Suppressor macrophage treated with lipopolysaccharide for 4 hours (primary cell): Measurements from ENCODE around the gene CSF1R.

Source experiments
- DNase-seq: peaks from one replicate; pipeline ENCODE4 v3.0.0-alpha.2; 2020

The CSF1R gene

DNA sequence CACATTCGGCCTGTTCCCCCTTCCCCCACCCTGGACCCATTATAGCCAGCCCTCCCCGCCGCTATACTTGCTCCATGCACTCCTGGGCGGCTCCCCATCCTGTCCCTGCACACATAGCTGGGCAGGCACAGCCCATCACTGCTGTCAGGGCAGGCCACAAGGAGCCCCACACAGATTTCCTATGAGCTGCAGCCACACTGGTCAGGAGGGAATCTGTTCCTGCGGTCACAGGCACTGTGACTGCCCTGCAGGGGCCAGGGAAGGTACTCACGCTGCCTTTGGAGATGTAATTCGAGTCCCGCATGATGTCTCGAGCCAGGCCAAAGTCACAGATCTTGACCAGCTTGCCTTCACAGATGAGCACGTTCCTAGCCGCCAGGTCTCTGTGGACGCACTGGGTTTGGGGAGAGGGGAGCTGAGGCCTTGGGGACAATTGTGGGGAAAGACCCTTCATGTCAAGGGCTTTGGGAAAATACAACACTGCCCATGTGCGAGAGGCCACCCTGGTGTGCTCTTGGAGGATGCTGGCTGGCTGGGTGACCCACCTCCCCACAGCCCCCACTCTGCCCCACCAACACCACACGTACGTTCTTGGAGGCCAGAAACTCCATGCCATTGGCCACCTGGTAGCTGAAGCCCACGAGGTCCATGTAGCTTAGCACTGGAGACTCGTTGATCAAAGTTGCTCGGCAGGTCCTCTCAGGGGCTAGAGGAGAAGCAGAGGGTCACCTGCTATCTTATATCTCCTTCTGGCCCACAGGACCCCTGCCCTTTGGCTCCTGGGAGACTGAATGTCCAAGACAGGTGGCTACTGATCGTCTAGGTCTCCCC is 34.5 kb upstream of the CSF1R start:
- DNase-seq = no peak

DNA sequence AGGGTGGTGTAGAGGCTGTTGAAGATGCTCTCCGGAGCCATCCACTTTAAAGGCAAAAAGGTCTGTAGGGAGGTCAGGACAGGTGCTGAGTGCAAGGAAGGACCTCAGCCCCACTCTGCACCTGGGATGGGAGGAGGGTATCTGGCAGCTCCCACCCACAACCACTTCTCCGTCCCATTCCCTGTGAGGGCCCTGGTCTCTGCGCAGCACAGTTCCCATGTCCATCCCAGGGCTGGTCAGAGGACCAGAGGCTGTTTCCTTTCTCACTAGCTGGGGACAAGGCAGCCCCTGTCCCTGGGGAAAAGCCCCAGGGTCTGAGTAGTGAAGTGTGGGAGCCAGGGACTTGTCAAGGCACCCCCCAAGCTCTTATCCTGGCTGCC is 33.7 kb upstream of the CSF1R start:
- DNase-seq = no peak

DNA sequence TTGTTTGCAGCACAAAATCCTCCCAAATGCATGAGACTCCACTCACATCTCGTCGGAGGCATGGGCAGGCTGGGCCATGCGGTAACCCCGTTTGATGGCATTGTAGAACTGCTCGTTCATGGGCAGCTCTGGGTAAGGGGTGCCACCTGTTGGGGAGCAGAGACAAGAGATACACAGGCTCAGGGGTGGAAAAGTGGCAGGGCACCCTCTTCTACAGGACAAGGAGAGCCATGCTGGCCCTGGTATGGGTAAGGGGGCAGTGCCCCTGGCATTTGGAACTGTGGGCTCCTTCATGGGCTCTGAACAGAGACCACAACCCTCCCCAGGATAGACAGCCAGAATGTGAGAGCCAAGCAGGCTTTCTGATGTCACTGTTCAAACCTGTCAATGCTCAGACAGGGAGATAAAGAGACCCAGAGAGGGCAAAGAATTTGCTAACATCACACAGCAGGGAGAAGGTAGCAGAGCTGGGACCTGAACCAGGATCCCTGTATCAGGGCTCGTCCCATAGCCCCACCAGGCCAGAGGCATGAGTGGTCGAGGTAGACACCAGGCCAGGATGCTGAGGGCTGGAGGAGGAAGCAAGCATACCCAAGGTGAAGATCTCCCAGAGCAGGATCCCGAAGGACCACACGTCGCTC is 33.2 kb upstream of the CSF1R start:
- DNase-seq = peak; percentile 35

DNA sequence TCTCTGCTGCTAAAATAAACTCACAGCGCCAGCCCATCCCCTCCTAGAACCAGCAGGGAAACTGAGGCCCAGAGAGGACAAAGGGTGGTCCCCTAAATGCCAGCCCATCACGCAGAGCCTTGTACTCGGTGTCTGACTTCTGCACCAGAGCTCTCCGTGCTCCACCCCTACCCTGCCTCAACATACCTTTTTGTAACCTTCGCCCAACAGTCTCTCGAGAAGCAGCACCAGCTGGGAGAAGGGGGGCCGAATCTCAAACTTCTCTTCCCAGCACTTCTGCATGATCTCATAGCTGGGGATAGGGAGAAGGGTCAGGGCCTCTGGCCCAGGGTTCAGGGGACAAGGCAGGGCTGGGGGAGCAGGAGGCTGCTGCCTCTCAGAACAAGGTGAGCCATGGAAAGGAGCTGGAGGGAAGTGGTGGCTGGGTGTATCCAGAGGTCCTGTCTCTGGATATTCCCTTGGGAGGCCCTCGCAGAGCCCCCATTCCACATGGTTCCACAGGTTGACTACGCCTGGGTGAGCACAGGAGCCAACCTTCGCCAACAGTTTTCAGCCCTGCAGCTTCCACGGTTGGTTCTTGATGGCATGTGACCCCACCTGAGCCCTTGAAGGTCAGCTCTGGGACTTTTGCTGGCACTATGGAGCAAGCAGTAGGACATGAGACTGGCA is 32.3 kb upstream of the CSF1R start:
- no peak for DNase-seq

DNA sequence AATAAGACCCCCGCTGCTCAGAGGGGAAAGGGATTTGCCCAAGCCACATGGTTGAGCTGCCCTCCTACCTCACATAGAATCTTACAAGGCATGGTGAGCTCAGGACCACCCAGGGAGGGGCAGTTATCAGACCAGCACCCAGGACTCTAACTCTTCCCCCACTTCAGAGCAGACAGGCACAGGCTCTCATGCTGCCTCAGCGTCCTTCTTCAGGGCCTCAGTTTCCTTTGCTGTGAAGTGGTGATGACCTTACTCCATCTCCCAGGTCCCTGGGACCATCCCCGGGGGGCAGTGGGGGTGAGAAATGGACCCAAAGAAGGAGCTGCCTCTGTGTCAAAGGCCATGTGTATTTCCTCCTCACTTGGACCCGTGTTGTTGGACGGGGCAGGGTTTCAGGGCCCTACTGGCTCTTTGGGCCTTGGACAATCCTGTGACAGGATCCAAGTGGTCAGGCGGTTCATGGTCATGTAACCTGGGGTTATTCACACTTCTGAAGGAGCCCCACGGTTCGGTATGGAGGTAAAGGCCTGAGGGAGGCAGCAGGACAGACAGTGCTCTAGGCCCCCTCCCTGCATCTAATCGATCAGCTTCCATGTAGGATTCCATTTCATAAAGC is 31.7 kb upstream of the CSF1R start:
- no peak for DNase-seq

DNA sequence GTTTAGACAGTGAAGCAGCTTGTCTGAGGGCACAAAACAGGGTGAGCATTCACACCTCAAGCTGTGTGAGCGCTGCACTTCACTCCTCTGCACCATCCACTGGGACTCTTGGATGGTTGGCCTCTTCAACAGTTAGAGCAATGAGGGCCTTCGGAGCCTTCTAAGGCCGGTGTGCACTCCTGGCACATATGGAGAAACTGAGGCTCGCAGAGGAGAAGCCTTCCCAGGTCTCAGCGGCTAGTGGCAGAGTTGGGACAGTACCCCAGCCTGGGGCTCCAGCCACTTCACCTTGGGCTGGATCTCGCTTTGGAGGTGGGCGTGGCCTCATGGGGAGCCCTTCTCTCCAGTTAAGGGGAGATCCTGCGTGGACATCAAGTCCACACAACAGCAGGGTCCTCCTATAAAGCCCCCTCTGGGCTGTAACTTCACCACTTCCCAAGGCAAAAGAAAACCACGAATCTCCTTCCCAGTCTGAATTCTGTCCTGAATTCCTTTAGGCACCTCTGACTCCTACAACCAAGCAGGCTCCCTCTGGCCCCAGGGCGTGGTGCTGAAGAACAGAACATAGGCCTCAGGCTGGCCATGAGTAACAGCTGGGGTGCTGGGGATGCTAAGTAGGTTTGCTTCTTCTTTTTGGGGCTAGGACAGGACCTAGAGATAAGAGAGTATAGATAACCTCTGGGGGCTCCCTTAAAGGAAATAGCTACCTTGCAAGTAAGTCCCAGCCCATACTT is 30.5 kb upstream of the CSF1R start:
- DNase-seq = no peak

DNA sequence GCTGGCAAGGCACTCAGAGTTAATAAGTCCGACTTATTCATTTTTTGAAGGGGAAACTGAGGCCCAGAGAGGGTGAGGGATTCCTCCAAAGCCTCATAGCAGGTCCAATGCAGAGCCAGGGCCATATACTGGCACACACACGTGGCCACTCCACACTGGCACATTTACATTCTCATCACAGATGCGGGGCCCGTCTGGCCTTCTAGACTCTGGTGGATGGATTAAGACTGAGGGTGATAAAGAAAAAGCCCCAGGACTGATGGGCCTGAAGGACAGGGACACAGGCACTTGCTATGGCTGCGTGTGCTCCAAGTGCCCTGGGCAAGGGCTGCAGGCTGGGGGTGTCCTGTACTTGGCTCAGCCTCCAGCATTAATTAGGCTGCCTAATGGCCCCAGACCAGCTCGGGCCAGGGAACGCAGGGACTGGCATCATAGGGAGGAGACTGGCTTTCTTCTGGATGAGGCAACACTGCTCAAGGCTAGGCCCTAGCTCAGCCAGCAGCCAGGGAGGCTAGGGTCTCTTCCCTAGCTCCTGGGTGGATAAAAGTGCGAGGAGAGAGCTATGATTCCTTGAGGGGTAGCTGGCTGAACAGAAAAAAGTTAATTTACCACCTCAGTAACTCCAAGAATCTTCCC is 28.5 kb upstream of the CSF1R start:
- DNase-seq = no peak

DNA sequence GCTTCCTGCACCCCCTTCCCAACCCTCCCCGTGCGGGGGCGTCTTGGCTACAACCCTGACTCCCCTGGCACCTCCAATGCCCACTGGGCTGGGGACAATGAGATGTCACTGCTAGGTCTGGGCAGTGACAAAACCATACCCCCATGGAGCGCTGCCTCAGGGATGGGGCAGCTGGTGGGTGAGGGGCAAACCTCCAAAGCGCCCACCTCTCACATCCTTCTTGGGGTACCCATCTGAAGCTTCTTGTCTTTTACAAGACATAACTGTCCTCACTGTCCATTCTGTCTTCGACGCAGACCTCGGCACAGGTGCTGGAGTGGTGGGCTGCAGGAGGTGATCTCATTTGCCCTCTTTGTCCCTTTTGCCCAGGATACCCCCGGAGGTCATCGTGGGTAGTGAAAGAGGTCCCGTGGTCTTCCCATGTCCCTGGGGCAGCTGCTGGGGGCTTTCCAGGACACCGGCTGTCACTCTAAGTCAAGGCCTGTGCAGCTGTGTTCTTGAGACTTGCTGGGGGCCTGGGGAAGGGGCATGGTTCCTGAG is 27.8 kb upstream of the CSF1R start:
- DNase-seq = no peak

DNA sequence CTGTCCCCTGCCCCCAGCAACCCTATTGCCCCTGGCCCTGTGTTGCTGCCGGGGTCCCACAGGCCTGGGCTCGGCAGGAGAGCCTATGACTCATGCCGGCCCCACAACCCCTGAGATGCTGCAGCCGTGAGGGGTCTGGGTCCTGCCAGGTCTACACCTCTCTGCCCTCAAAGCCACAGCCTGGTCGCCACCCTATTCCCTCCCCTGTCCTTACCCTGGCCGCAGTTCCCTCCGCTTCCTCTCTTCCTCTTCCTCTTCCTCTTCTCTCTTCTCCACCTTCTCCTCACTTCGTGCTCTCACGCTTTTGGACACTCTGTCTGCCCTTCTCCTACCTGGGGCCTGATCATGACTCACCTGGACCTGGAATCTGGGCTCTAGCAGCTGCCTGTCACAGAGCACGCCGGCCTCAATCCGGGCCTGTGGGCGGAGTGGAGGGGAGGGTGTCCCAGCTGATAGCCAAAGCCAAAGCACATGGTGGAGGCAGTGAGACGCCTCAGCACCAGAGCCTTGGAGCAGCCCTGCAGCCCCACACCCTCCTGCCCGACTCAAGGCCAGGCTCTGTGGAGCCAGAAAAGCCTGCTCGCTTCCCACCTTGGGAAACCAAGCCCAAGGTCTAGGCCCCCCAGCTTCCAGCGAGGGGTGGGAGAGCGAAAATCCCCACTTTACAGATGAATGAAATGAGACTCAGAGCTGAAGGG is 26.8 kb upstream of the CSF1R start:
- DNase-seq = no peak

DNA sequence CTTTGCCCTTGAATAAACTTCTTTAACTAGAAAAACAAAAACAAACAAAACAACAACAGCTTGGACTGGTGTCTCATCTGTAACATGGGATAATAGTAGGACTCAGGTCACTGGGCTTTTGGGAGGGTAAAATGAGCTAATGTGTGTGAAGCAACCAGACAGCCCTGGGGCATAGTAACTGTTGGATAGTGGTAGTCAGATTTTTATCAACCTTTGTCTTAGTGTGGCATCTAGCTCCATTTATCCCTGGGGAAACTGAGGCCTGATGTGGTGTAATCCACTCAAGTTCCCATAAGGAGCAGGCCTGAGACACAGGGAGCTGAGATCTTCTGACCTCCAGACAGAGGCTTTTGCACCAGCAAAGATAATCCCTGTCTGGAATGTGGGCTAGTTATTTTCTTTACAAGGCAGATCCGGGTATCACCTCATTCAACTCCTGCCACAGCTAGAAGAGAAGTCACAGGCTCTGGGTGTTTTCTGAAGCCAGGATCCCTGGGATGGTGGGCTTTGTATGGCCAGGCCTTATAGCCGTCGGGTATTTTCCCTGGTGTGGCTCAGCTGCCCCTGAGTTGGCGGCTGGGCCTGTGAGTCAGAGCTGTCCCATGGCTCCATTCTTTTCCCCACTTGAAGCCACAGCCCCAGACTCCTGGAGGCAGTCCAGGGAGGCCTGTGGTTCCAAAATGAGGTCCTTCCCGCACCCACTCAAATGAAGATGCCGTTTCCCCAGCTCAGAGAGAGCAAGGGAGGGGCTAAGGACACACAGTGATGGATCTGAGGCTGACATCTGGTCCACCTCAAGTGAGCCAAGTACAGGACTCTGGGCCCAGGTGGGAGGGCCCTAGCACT is 26.1 kb upstream of the CSF1R start:
- peak; percentile 91 for DNase-seq

DNA sequence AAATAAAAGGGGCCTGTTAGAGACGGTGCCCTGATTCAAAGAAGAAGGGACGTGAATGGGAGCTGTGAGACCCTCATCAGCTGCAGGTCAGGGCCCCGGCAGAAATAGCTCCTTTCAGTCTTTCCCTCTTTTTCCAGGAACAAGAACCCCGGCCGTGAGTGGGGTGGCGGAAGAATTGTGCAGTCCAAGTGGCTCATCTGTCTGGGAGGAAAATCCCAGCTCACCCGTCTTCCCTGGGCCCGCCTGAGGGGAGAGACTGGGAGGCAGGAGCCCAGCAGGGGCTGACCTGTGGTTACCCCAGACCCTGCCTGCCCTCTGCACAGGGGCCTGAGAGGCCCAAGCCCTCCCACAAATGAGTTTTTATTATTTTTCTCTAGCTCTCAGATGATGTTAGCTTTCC is 24.8 kb upstream of the CSF1R start:
- DNase-seq = no peak

DNA sequence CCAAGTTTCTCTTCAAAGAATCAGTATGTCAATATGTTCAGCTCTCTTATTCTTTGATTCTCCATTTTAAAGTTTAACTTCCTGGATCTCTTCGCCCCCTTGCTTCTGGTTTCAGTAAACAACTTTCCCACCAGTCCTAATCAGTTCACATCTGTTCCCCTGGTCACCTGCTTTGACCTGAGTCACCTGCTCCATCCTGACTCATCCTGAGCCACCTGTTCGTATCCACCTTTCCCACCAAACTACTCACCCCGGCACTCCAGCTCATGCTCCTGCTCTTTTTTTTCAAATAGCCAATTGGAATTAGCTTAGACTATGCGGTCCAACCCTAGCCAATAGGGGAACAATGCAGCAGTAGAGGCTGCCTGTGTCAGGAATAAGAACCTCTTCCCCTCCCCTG is 23.6 kb upstream of the CSF1R start:
- no peak for DNase-seq

DNA sequence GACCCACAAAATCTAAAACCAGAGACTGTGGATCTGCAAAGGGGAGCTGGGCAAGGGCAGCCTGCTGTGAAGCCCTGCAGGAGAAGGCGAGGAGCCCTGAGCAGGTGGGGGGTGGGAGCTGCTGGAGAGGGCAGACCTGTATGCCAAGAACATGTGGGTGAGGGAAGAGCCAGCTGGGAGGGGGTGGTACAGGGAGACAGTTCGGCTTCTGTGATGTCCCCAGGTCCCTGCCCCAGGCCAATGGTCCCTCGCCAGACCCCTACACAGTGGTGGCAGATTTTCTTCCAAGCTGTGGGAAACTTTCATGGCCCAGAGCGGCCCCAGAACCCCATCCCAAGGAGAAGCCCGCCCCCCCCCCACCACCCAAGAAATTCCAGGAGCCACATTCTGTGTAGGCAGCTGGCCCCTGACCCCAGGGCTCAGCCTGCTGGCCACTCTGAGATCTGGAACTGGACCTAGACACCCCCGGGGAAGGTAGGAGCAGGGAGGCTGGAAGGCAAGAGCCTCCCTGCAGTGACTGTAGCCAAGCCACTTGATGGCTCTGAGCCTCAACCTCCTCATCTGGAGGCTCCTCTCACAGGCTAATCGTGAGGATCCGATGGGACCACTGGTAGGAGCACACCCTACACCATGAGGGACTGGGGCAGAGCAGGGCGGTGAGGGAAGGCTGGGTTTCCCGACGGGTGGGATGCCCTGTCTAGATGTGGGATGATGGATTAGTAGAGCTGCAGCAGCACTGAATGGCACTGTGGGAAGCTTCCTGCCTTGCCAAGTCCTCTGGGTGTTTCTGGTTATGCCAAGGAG is 22.6 kb upstream of the CSF1R start:
- DNase-seq = no peak

DNA sequence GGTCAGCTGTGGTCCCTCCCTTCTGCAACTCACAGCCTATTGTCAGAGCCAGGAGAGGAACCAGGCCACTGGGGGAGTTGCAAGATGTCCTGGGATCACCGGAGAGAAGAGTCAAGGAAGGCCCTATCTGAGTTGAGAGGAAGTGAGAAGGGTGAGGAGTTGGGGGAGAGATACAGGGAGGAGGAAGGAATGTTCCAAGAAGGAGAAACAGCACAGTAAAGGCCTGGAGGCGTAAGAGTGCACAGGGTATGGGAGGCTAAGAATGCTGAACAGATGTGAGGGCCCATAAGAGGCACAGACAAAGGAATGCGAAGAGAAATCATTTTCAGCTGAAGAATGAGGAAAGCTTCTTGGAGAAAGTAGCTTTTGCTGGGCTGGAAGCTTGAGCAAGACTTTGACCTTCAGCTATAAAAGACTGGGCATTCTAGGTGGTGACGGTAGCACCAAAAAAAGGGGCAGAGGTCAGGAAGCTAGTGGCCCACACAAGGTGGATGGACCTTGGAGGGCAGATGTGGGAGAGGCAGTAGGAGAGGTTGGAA is 21.6 kb upstream of the CSF1R start:
- DNase-seq = no peak

DNA sequence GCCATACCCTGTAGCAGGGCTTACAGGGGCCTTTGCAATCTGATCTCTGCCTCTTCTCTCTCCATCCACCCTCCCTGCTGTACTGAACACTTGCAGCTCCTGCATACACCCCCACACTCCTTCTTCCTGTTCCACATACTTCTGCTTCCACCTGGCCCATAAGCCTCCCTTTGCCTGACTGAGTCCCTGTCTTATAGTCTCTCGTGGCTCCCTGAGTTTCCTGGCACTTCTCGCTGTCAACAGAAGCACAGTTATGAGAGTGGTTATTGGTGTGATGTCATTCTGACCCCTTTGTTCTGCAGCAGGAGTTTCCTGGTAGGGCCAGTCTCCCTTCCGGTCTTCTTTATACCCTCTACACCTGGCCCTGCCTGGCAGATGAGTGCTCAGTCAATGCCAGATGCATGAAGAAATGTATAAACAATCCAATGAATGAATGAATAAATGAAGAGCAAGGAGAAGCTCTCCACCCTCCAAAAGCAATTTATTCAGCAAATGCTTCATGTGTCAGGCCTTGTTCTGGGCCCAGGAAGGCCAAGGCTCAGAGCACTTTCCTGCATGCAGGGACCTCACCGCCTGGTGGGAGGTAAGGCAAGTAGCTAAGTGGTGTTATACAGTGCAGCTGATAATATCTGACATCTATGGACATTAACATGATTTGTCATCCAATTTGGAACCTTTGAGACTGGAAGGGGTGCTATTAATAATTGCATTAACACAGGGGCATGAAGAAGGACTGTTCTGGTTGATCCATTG is 20.5 kb upstream of the CSF1R start:
- DNase-seq = no peak

DNA sequence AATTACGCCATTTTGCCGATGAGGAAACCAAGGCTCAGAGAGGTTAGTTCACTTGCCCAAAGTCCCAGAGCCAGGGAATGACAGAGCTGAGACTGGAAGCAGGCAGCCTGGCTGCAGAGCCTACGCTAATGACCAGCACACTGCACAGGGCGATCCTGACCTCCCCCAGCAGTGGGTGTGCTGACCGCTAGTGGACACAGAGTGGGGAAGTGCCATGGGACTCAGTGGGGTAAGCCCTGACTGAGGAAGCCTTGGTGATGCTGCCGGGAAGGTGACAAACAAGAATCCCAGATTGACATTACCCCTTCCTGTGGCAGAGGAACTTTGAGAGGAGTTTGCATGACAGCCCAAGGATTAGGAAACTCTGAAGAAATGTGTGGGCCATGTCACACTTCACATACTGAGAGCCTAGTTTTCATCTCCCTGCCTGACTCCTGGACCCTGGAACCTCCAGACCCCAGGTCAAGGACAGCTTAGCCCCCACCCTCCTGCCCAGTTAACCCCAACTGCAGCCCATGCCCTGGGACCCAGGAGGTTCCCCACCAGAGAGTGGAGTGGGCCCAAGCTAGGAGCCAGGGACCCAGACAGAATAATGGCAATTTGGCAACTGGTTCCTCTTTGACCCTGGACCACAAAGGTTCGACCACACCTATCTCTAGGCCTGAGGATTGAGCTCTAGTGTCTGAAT is 19.7 kb upstream of the CSF1R start:
- DNase-seq = peak; percentile 95

DNA sequence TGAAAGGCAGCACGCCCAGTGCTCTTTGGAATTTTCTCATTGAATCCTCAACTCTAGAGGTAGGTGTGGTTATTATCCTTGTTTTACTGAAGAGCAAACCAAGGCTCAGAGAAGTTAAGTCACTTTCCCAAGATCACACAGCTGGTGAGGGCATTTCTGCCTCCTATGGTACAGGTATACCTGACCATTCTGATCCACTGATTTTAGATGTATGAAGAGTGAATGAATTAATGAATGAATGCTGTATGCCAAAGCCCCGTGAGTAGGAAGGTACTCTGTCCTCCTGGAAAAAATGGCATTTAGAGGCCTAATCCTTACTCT is 18.2 kb upstream of the CSF1R start:
- DNase-seq = no peak
